Measurements from ENCODE around the gene ARL5C. TPM values are rescaled to one million over a fixed set of nuclear protein-coding genes. Genes with fewer than 3 reads are reported as not detected.

ARL5C gene
- total RNA-seq, 1 experiment from 2014 or later = not detected

DNA sequence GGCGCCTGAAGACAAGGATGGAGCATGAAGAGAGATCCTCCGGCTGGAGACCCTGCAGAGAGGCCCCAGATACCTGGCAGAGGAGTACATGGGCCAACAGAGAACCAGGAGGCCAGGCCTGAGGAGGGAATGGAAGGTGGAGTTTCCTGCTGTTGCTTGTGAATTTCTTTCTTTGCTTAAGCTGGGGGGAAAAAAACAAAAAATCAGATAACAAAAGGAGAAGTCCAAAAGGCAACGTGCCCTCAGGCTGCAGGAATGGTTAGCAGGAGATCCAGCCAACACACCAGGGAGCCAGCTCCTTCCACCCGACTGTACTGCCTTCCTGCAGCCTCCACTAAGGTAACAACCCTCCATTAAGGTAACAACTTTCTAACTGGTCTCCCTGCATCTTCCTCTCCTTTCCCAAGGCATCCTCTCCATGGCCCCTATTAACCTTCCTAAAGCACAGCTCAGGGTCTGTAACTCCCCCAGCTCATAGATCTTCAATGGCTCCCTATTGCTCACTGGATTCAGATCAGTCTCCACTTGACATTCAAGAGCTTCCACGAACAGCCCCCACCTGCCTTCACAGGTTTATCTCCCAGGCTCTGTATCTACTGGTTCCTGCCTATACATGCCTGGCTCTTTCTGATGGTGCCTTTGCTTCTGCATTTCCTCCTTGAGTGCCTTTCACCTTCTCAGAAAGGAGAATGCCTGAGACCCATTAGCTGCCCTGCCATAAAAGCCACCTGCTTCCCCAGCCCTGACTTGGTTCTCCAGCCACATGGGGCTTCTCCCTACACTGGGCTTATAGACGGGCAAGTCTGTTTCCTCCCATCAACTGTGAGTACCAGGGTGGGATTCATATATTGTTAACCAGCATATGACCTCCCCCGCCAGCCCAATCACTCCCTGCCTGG is 725 bp upstream of the ARL5C start:
- ATAC-seq (no peak), DNase-seq (ENCODE audit: low spot score) (no peak)
- POLR2A ChIA-PET = interaction anchor here (0.5 to 3.4 kb wide), 4 partner anchors 8 to 1772 kb away, joined by 3 to 21 read pairs (median 4); partner anchors contain the start of gene RPL19
- peaks cover 21% of the 10 kb centered on the region for H3K4me1 Mint-ChIP-seq
- H3K9me3 Mint-ChIP-seq = peaks cover 9% of the 10 kb centered on the region
- TF ChIP-seq NR2C2 (CRISPR knock-in tag; IDR thresholded peaks at IDR 0.05) (no peak), MXD4 (CRISPR knock-in tag; IDR thresholded peaks at IDR 0.05; ENCODE audit: borderline replicate concordance) (no peak), ESRRA (CRISPR knock-in tag; IDR thresholded peaks at IDR 0.05; ENCODE audit: borderline replicate concordance) (no peak), FOXJ3 (CRISPR knock-in tag; IDR thresholded peaks at IDR 0.05; ENCODE audit: borderline replicate concordance) (no peak), TEAD1 (CRISPR knock-in tag; IDR thresholded peaks at IDR 0.05) (no peak), ZNF219 (CRISPR knock-in tag; IDR thresholded peaks at IDR 0.05; ENCODE audit: borderline replicate concordance) (no peak), ZNF416 (CRISPR knock-in tag; IDR thresholded peaks at IDR 0.05) (no peak)
- TF ChIP-seq, protein P1, sequence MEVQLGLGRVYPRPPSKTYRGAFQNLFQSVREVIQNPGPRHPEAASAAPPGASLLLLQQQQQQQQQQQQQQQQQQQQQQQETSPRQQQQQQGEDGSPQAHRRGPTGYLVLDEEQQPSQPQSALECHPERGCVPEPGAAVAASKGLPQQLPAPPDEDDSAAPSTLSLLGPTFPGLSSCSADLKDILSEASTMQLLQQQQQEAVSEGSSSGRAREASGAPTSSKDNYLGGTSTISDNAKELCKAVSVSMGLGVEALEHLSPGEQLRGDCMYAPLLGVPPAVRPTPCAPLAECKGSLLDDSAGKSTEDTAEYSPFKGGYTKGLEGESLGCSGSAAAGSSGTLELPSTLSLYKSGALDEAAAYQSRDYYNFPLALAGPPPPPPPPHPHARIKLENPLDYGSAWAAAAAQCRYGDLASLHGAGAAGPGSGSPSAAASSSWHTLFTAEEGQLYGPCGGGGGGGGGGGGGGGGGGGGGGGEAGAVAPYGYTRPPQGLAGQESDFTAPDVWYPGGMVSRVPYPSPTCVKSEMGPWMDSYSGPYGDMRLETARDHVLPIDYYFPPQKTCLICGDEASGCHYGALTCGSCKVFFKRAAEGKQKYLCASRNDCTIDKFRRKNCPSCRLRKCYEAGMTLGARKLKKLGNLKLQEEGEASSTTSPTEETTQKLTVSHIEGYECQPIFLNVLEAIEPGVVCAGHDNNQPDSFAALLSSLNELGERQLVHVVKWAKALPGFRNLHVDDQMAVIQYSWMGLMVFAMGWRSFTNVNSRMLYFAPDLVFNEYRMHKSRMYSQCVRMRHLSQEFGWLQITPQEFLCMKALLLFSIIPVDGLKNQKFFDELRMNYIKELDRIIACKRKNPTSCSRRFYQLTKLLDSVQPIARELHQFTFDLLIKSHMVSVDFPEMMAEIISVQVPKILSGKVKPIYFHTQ (CRISPR knock-in tag; IDR thresholded peaks at IDR 0.05) = no peak
- TF ChIP-seq, protein P2, sequence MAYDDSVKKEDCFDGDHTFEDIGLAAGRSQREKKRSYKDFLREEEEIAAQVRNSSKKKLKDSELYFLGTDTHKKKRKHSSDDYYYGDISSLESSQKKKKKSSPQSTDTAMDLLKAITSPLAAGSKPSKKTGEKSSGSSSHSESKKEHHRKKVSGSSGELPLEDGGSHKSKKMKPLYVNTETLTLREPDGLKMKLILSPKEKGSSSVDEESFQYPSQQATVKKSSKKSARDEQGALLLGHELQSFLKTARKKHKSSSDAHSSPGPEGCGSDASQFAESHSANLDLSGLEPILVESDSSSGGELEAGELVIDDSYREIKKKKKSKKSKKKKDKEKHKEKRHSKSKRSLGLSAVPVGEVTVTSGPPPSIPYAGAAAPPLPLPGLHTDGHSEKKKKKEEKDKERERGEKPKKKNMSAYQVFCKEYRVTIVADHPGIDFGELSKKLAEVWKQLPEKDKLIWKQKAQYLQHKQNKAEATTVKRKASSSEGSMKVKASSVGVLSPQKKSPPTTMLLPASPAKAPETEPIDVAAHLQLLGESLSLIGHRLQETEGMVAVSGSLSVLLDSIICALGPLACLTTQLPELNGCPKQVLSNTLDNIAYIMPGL (CRISPR knock-in tag; IDR thresholded peaks at IDR 0.05) = no peak
- no peak overlapping the region for H3K27ac Mint-ChIP-seq
- CTCF ChIA-PET = interaction anchor here (1.2 to 7.0 kb wide), 10 partner anchors 8 to 296 kb away, joined by 3 to 284 read pairs (median 34); partner anchors contain the start of gene PLXDC1
- peak overlapping the region; percentile 94 for H3K4me3 Mint-ChIP-seq
- peaks cover 56% of the 10 kb centered on the region for H3K27me3 Mint-ChIP-seq (ENCODE audit: low read depth)
- H3K36me3 Mint-ChIP-seq = peaks cover 6% of the 10 kb centered on the region

DNA sequence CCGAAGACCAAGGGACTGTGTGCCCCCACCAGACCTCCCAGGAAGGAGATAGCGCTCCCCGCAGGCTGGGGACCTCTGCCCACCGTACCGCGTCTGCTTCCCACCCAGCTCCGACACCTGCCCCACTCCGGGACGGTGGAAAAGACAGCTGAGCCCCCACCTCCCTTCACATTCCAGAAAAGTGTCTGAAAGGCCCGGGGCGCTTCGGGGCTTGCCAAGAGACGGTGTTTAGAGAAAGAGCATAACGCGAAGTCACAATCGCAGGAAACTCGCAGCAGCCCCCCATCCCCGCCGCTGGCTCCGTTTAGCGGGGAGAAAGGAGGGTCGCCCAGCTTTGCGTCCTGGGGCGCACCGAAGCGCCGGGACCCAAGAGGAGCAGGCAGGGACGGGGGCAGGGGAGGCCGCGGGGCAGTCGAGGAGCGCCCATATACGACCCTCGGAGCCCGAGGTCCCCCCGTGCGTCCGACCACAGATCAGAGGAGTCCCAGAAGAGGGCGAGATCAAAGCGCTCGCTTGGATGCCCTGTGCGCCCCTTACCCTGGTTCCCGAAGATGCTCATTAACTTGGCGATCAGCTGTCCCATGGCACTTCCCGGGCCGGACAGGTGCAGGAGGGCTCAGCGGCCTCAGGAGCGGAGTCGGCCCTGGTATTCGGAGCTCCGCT is 652 bp downstream of the ARL5C start:
- ChIA-PET POLR2A (interaction anchor here (0.9 to 3.4 kb wide), 9 partner anchors 10 to 296 kb away, joined by 3 to 21 read pairs (median 4); partner anchors contain the start of genes LASP1, RPL19 and STAC2), CTCF (interaction anchor here (0.5 to 7.0 kb wide), 78 partner anchors 9 to 1555 kb away, joined by 3 to 284 read pairs (median 4); partner anchors contain the start of genes CACNB1, FBXO47, PLXDC1 and PSMB3)
- TF ChIP-seq ZNF396 (CRISPR knock-in tag; IDR thresholded peaks at IDR 0.05; ENCODE audit: borderline replicate concordance) (no peak), TCF7 (CRISPR knock-in tag; IDR thresholded peaks at IDR 0.05; ENCODE audit: low read depth) (0 out of 2 replicates have a peak, but pooled peaks have one; percentile 23)
- peak; percentile 1; the same call in 1 of the 2 replicates for ATAC-seq
- H3K27ac Mint-ChIP-seq = no peak overlapping the region
- DNase-seq (ENCODE audit: low spot score) = peak; percentile 37
- H3K4me1 Mint-ChIP-seq = peaks cover 21% of the 10 kb centered on the region
- peaks cover 50% of the 10 kb centered on the region for H3K27me3 Mint-ChIP-seq (ENCODE audit: low read depth)
- peak overlapping the region; percentile 94 for H3K4me3 Mint-ChIP-seq
- H3K36me3 Mint-ChIP-seq = peaks cover 6% of the 10 kb centered on the region
- H3K9me3 Mint-ChIP-seq = peaks cover 9% of the 10 kb centered on the region

DNA sequence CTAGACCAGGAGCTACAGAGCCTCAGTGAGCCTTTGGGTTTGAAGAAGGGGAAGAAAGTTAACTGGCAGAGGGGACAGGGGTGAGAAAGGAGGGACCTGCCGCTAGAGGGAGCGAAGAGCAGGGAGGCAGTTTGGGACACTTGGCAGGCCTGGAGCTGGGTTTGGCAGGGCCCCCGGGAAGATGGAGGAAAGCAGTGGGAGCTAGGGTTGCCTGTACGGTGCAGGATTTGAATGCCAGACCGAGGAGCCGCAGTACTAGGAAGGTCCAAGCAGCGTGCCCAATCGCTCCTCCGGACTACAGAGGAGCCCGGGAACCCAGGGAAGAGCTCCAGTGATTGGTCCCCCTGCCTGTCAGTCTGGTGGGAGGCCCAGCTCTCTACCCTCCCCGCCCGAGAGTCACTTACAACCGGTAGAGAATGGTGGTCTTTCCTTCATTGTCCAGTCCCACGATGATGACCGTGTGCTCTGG is 1.3 kb downstream of the ARL5C start:
- ATAC-seq = peak; percentile 96
- H3K9me3 Mint-ChIP-seq = peaks cover 9% of the 10 kb centered on the region
- peak overlapping the region; percentile 94 for H3K4me3 Mint-ChIP-seq
- peak overlapping the region; percentile 70 for H3K27ac Mint-ChIP-seq
- ChIA-PET CTCF (interaction anchor here (0.5 to 7.0 kb wide), 81 partner anchors 10 to 1555 kb away, joined by 3 to 284 read pairs (median 4); partner anchors contain the start of genes CACNB1, FBXO47, PLXDC1 and PSMB3), POLR2A (interaction anchor here (0.9 to 3.4 kb wide), 10 partner anchors 10 to 295 kb away, joined by 3 to 21 read pairs (median 4); partner anchors contain the start of genes LASP1, RPL19 and STAC2)
- peak; percentile 93 for DNase-seq (ENCODE audit: low spot score)
- peaks cover 6% of the 10 kb centered on the region for H3K36me3 Mint-ChIP-seq
- peaks cover 21% of the 10 kb centered on the region for H3K4me1 Mint-ChIP-seq
- peaks cover 47% of the 10 kb centered on the region for H3K27me3 Mint-ChIP-seq (ENCODE audit: low read depth)
- TF ChIP-seq, protein P2 (CRISPR knock-in tag; IDR thresholded peaks at IDR 0.05) = peak; percentile 91
- TF ChIP-seq, protein P3, sequence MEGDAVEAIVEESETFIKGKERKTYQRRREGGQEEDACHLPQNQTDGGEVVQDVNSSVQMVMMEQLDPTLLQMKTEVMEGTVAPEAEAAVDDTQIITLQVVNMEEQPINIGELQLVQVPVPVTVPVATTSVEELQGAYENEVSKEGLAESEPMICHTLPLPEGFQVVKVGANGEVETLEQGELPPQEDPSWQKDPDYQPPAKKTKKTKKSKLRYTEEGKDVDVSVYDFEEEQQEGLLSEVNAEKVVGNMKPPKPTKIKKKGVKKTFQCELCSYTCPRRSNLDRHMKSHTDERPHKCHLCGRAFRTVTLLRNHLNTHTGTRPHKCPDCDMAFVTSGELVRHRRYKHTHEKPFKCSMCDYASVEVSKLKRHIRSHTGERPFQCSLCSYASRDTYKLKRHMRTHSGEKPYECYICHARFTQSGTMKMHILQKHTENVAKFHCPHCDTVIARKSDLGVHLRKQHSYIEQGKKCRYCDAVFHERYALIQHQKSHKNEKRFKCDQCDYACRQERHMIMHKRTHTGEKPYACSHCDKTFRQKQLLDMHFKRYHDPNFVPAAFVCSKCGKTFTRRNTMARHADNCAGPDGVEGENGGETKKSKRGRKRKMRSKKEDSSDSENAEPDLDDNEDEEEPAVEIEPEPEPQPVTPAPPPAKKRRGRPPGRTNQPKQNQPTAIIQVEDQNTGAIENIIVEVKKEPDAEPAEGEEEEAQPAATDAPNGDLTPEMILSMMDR (IDR thresholded peaks at IDR 0.05) = peak; percentile 53; the same call in 1 of the 2 replicates
- TF ChIP-seq MXD4 (CRISPR knock-in tag; IDR thresholded peaks at IDR 0.05; ENCODE audit: borderline replicate concordance) (no peak), GTF2I (CRISPR knock-in tag; conservative IDR thresholded peaks at IDR 0.05) (0 out of 2 replicates have a peak, but pooled peaks have one; percentile 31), NFYB (CRISPR knock-in tag; conservative IDR thresholded peaks at IDR 0.05; ENCODE audit: low read depth) (peak; percentile 77)
- TF ChIP-seq, protein P4, sequence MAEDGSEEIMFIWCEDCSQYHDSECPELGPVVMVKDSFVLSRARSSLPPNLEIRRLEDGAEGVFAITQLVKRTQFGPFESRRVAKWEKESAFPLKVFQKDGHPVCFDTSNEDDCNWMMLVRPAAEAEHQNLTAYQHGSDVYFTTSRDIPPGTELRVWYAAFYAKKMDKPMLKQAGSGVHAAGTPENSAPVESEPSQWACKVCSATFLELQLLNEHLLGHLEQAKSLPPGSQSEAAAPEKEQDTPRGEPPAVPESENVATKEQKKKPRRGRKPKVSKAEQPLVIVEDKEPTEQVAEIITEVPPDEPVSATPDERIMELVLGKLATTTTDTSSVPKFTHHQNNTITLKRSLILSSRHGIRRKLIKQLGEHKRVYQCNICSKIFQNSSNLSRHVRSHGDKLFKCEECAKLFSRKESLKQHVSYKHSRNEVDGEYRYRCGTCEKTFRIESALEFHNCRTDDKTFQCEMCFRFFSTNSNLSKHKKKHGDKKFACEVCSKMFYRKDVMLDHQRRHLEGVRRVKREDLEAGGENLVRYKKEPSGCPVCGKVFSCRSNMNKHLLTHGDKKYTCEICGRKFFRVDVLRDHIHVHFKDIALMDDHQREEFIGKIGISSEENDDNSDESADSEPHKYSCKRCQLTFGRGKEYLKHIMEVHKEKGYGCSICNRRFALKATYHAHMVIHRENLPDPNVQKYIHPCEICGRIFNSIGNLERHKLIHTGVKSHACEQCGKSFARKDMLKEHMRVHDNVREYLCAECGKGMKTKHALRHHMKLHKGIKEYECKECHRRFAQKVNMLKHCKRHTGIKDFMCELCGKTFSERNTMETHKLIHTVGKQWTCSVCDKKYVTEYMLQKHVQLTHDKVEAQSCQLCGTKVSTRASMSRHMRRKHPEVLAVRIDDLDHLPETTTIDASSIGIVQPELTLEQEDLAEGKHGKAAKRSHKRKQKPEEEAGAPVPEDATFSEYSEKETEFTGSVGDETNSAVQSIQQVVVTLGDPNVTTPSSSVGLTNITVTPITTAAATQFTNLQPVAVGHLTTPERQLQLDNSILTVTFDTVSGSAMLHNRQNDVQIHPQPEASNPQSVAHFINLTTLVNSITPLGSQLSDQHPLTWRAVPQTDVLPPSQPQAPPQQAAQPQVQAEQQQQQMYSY (CRISPR knock-in tag; IDR thresholded peaks at IDR 0.05) = peak; percentile 27; the same call in 1 of the 2 replicates

All from WTC11 (cell line).